Hepatocyte (in vitro differentiated cells): Measurements from ENCODE around the gene PCOLCE2. TPM values are rescaled to one million over a fixed set of nuclear protein-coding genes. Genes with fewer than 3 reads are reported as not detected.
A peak's percentile ranks its signal among the peaks of the same experiment; 100 is the strongest.

Experiments
- DNase-seq: peaks from one replicate; pipeline ENCODE4 v3.0.0-alpha.2; 2016; ENCODE audit warnings: low spot score
- H2AFZ ChIP-seq: fragments of 200-600 bp; sonication (generic); 2 replicates; pipeline ENCODE4 v1.6.0; 2016; ENCODE audit warnings: antibody characterized with exemption, mild to moderate bottlenecking
- H3K27ac ChIP-seq: fragments of 200-600 bp; sonication (generic); 2 replicates; pipeline ENCODE4 v1.5.1; 2016; ENCODE audit warnings: mild to moderate bottlenecking
- H3K27me3 ChIP-seq: fragments of 200-600 bp; sonication (generic); 2 replicates; pipeline ENCODE4 v1.6.1; 2016
- H3K36me3 ChIP-seq: fragments of 200-600 bp; sonication (generic); replicated peaks from 2 replicates; pipeline ENCODE4 v1.5.1; 2016; ENCODE audit warnings: low read depth; ENCODE audit not compliant: insufficient read depth
- H3K4me1 ChIP-seq: fragments of 200-600 bp; sonication (generic); 2 replicates; pipeline ENCODE4 v1.5.1; 2016; ENCODE audit warnings: mild to moderate bottlenecking, moderate library complexity; ENCODE audit not compliant: insufficient read depth
- H3K4me2 ChIP-seq: fragments of 200-600 bp; sonication (generic); 2 replicates; pipeline ENCODE4 v1.6.0; 2016
- H3K4me3 ChIP-seq: fragments of 200-600 bp; sonication (generic); 2 replicates; pipeline ENCODE4 v1.5.1; 2016; ENCODE audit warnings: mild to moderate bottlenecking
- H3K79me2 ChIP-seq: fragments of 200-600 bp; sonication (generic); 2 replicates; pipeline ENCODE4 v1.6.0; 2017; ENCODE audit warnings: mild to moderate bottlenecking
- H3K9me2 ChIP-seq: fragments of 200-600 bp; sonication (generic); replicated peaks from 2 replicates; pipeline ENCODE4 v1.6.0; 2017; ENCODE audit warnings: mild to moderate bottlenecking; ENCODE audit not compliant: insufficient read depth
- H3K9me3 ChIP-seq: fragments of 200-600 bp; sonication (generic); 2 replicates; pipeline ENCODE4 v1.5.1; 2016; ENCODE audit warnings: low read depth, mild to moderate bottlenecking
- H4K20me1 ChIP-seq: fragments of 200-600 bp; sonication (generic); 2 replicates; pipeline ENCODE4 v1.6.0; 2016; ENCODE audit warnings: mild to moderate bottlenecking; ENCODE audit not compliant: insufficient read depth, poor library complexity, severe bottlenecking
- CTCF ChIP-seq: fragments of 200-600 bp; sonication (generic); IDR thresholded peaks from 2 replicates; pipeline ENCODE4 v1.5.1; 2016; ENCODE audit warnings: antibody characterized with exemption, mild to moderate bottlenecking; ENCODE audit not compliant: poor library complexity
- EZH2 ChIP-seq: fragments of 200-600 bp; sonication (generic); IDR thresholded peaks from 2 replicates; pipeline ENCODE4 v1.6.1; 2016; ENCODE audit warnings: antibody characterized with exemption, mild to moderate bottlenecking, borderline replicate concordance
- EZH2phosphoT487 ChIP-seq: fragments of 200-600 bp; sonication (generic); IDR thresholded peaks from one replicate; pipeline ENCODE4 v1.6.1; 2018; ENCODE audit warnings: antibody characterized with exemption, mild to moderate bottlenecking, low read depth, moderate library complexity; ENCODE audit not compliant: unreplicated experiment, severe bottlenecking
- WGBS: methylation state at CpG from one replicate; pipeline ENCODE4 v1.1.6; 2016; ENCODE audit warnings: low lambda C conversion rate; ENCODE audit errors: missing lambda C conversion rate; 5-methylcytosine and 5-hydroxymethylcytosine counted together
- polyA plus RNA-seq: library from polyadenylated mRNA; unstranded; fragments of >200 nt; fragmentation: Nextera tagmentation; extraction: Ambion mirVana; gene quantifications from 2 replicates; pipeline ENCODE4 v1.2.1, GENCODE V29; 2016
- total RNA-seq: library from RNA; depleted of rRNA; stranded (reverse); fragments of >200 nt; gene quantifications from 2 replicates; pipeline ENCODE4 v1.2.3, GENCODE V29; 2014

The PCOLCE2 gene
- total RNA-seq (10.8 and 11.2 TPM in 2 replicates), polyA plus RNA-seq (5.5 and 9.2 TPM in 2 replicates)

GRCh38 chr3:142888481-142889211 is at the start of gene PCOLCE2:
PCOLCE2 (minus strand) TSS chr3:142889083; CDS start chr3:142888896, 187 bp downstream.
- WGBS, result 1% methylated on average over 65 of the region's 74 CpGs
- peak within 1 kb of the TSS; percentile 77 for H3K4me3 ChIP-seq
- H3K4me1 ChIP-seq, result peaks cover 3% of the 10 kb centered on the region
- no peaks in the 10 kb centered on the region for H4K20me1 ChIP-seq
- H3K79me2 ChIP-seq, result no peaks in the 10 kb centered on the region
- peak within 1 kb of the TSS; percentile 99 for H3K4me2 ChIP-seq
- H2AFZ ChIP-seq, result peak within 1 kb of the TSS; percentile 93
- no peaks in the 10 kb centered on the region for H3K36me3 ChIP-seq
- DNase-seq, result peak; percentile 61
- no peaks in the 10 kb centered on the region for H3K9me3 ChIP-seq
- peak; percentile 50 for TF ChIP-seq EZH2
- no peak for TF ChIP-seq CTCF
- H3K27me3 ChIP-seq, result peaks cover 25% of the 10 kb centered on the region
- H3K27ac ChIP-seq, result no peak within 1 kb of the TSS
- H3K9me2 ChIP-seq, result no peaks in the 10 kb centered on the region

GRCh38 chr3:142935963-142936362 is 47.1 kb upstream of the PCOLCE2 start:
- no peak for TF ChIP-seq CTCF
- Histone ChIP-seq H3K36me3 (no peaks in the 10 kb centered on the region), H3K79me2 (no peaks in the 10 kb centered on the region), H3K9me2 (no peaks in the 10 kb centered on the region), H3K4me3 (no peak overlapping the region), H3K4me2 (no peak overlapping the region), H3K9me3 (no peaks in the 10 kb centered on the region), H4K20me1 (no peaks in the 10 kb centered on the region), H2AFZ (no peak overlapping the region), H3K27me3 (no peaks in the 10 kb centered on the region), H3K27ac (no peak overlapping the region), H3K4me1 (no peaks in the 10 kb centered on the region)
- 74% methylated on average over 5 of the region's 5 CpGs for WGBS
- DNase-seq, result no peak

GRCh38 chr3:142934887-142935269 is 46.0 kb upstream of the PCOLCE2 start:
- Histone ChIP-seq H3K27me3 (no peaks in the 10 kb centered on the region), H3K36me3 (no peaks in the 10 kb centered on the region), H4K20me1 (no peaks in the 10 kb centered on the region), H3K9me3 (no peaks in the 10 kb centered on the region), H3K4me1 (no peaks in the 10 kb centered on the region), H2AFZ (no peak overlapping the region), H3K4me3 (no peak overlapping the region), H3K79me2 (no peaks in the 10 kb centered on the region), H3K4me2 (no peak overlapping the region), H3K9me2 (no peaks in the 10 kb centered on the region), H3K27ac (no peak overlapping the region)
- no peak for DNase-seq
- 92% methylated on average over 3 of the region's 3 CpGs for WGBS
- TF ChIP-seq EZH2, result no peak
- TF ChIP-seq EZH2phosphoT487, result no peak
- no peak for TF ChIP-seq CTCF
